H9 (cell line): ENCODE measurements around the gene HAUS7. TPM values are rescaled to one million over a fixed set of nuclear protein-coding genes. Genes with fewer than 3 reads are reported as not detected.

ENCODE experiments used
- DNase-seq: peaks from one replicate; pipeline ENCODE4 v3.0.0-alpha.2; 2017
- H2AFZ ChIP-seq: one replicate; pipeline ENCODE4 v1.6.1; 2013; ENCODE audit warnings: mild to moderate bottlenecking, low read length, control low read depth, moderate library complexity
- H2AK5ac ChIP-seq: 2 replicates; pipeline ENCODE4 v1.6.1; 2013; ENCODE audit warnings: low read length, control low read depth, mixed read lengths; ENCODE audit not compliant: insufficient read length
- H2BK120ac ChIP-seq: one replicate; pipeline ENCODE4 v1.6.1; 2013; ENCODE audit warnings: low read depth, mild to moderate bottlenecking, low read length, control low read depth, inconsistent platforms; ENCODE audit not compliant: poor library complexity, severe bottlenecking
- H2BK12ac ChIP-seq: 2 replicates; pipeline ENCODE4 v1.6.1; 2013; ENCODE audit warnings: low read length, control low read depth, mixed read lengths, low read depth; ENCODE audit not compliant: insufficient read length
- H2BK15ac ChIP-seq: 2 replicates; pipeline ENCODE4 v1.6.1; 2013; ENCODE audit warnings: low read depth, low read length, control low read depth
- H2BK20ac ChIP-seq: one replicate; pipeline ENCODE4 v1.6.1; 2013; ENCODE audit warnings: low read depth, mild to moderate bottlenecking, low read length, control low read depth, inconsistent platforms; ENCODE audit not compliant: poor library complexity, severe bottlenecking
- H2BK5ac ChIP-seq: 2 replicates; pipeline ENCODE4 v1.6.1; 2013; ENCODE audit warnings: low read length, control low read depth, mixed read lengths; ENCODE audit not compliant: insufficient read length
- H3K14ac ChIP-seq: 2 replicates; pipeline ENCODE4 v1.6.1; 2013; ENCODE audit warnings: low read length, control low read depth; ENCODE audit not compliant: insufficient read depth
- H3K18ac ChIP-seq: 2 replicates; pipeline ENCODE4 v1.6.1; 2013; ENCODE audit warnings: low read depth, mild to moderate bottlenecking, mixed read lengths, low read length, control low read depth; ENCODE audit not compliant: insufficient read length
- H3K23ac ChIP-seq: 2 replicates; pipeline ENCODE4 v1.6.1; 2013; ENCODE audit warnings: low read length, control low read depth, mixed read lengths, low read depth; ENCODE audit not compliant: insufficient read length
- H3K23me2 ChIP-seq: 2 replicates; pipeline ENCODE4 v1.6.1; 2013; ENCODE audit warnings: low read depth, mild to moderate bottlenecking, mixed read lengths, low read length, control low read depth; ENCODE audit not compliant: insufficient read length, poor library complexity, severe bottlenecking
- H3K27ac ChIP-seq: 2 replicates; pipeline ENCODE4 v1.5.1; 2013; ENCODE audit warnings: low read length, control low read depth, mixed read lengths, low read depth; ENCODE audit not compliant: insufficient read length
- H3K27me3 ChIP-seq: 2 replicates; pipeline ENCODE4 v1.6.1; 2013; ENCODE audit warnings: low read length, control low read depth, inconsistent platforms; ENCODE audit not compliant: insufficient read depth
- H3K4ac ChIP-seq: 2 replicates; pipeline ENCODE4 v1.6.1; 2013; ENCODE audit warnings: low read depth, mild to moderate bottlenecking, control low read depth, inconsistent platforms, low read length, moderate library complexity
- H3K4me1 ChIP-seq: 2 replicates; pipeline ENCODE4 v1.6.1; 2013; ENCODE audit warnings: low read length, control low read depth, inconsistent platforms; ENCODE audit not compliant: insufficient read depth
- H3K4me2 ChIP-seq: 2 replicates; pipeline ENCODE4 v1.6.1; 2013; ENCODE audit warnings: low read length, control low read depth, mixed read lengths; ENCODE audit not compliant: insufficient read length, insufficient read depth
- H3K56ac ChIP-seq: 2 replicates; pipeline ENCODE4 v1.6.1; 2013; ENCODE audit warnings: low read depth, mild to moderate bottlenecking, mixed read lengths, low read length, control low read depth; ENCODE audit not compliant: insufficient read length
- H3K79me1 ChIP-seq: 2 replicates; pipeline ENCODE4 v1.6.1; 2013; ENCODE audit warnings: low read depth, mild to moderate bottlenecking, moderate library complexity, low read length, control low read depth, inconsistent platforms; ENCODE audit not compliant: insufficient read depth, poor library complexity, severe bottlenecking
- H3K79me2 ChIP-seq: 2 replicates; pipeline ENCODE4 v1.6.1; 2013; ENCODE audit warnings: low read length, control low read depth, inconsistent platforms; ENCODE audit not compliant: insufficient read depth
- H3K9ac ChIP-seq: 2 replicates; pipeline ENCODE4 v1.6.1; 2013; ENCODE audit warnings: low read length, control low read depth, mixed read lengths; ENCODE audit not compliant: insufficient read length; ENCODE audit errors: extremely low read depth
- H3K9me3 ChIP-seq: one replicate; pipeline ENCODE4 v1.6.1; 2013; ENCODE audit warnings: low read depth, low read length, inconsistent platforms; ENCODE audit not compliant: control insufficient read depth
- H3T11ph ChIP-seq: one replicate; pipeline ENCODE4 v1.6.1; 2013; ENCODE audit warnings: mild to moderate bottlenecking, low read length, control low read depth, inconsistent platforms
- H4K20me1 ChIP-seq: one replicate; pipeline ENCODE4 v1.6.1; 2013; ENCODE audit not compliant: control insufficient read depth, insufficient read length, insufficient read depth
- H4K5ac ChIP-seq: 2 replicates; pipeline ENCODE4 v1.6.1; 2013; ENCODE audit warnings: low read depth, mild to moderate bottlenecking, mixed read lengths, low read length, control low read depth; ENCODE audit not compliant: insufficient read length
- H4K8ac ChIP-seq: replicated peaks from 2 replicates; pipeline ENCODE4 v1.6.1; 2013; ENCODE audit warnings: low read length, control low read depth, mixed read lengths, low read depth; ENCODE audit not compliant: insufficient read length
- H4K91ac ChIP-seq: 2 replicates; pipeline ENCODE4 v1.6.1; 2013; ENCODE audit warnings: low read depth, mild to moderate bottlenecking, moderate library complexity, mixed read lengths, low read length, control low read depth; ENCODE audit not compliant: insufficient read length
- H3K27ac Mint-ChIP-seq, 3 experiments: 2 replicates in 2 of 3; 3 replicates in 1 of 3; pipeline ENCODE4 v1.8.0; 2020 to 2021; ENCODE audit warnings: mixed read lengths in 3 of 3, mild to moderate bottlenecking in 1 of 3, moderate library complexity in 1 of 3
- H3K27me3 Mint-ChIP-seq: 2 replicates; pipeline ENCODE4 v1.8.0; 2021; ENCODE audit warnings: low read depth, mild to moderate bottlenecking, moderate library complexity, mixed read lengths
- H3K36me3 Mint-ChIP-seq, 3 experiments: 2 replicates in 2 of 3; 3 replicates in 1 of 3; pipeline ENCODE4 v1.8.0; 2020 to 2021; ENCODE audit warnings: low read depth in 3 of 3, mixed read lengths in 3 of 3; ENCODE audit not compliant: insufficient read depth in 1 of 3
- H3K4me1 Mint-ChIP-seq, 2 experiments: 2 replicates each; pipeline ENCODE4 v1.8.0; 2020; ENCODE audit warnings: mixed read lengths in 2 of 2
- H3K4me3 Mint-ChIP-seq, 2 experiments: 2 replicates in 1 of 2; 3 replicates in 1 of 2; pipeline ENCODE4 v1.8.0; 2020 to 2021; ENCODE audit warnings: mild to moderate bottlenecking in 2 of 2, mixed read lengths in 2 of 2, moderate library complexity in 1 of 2
- H3K9me3 Mint-ChIP-seq, 2 experiments: 2 replicates in 1 of 2; 3 replicates in 1 of 2; pipeline ENCODE4 v1.8.0; 2020; ENCODE audit warnings: mild to moderate bottlenecking in 2 of 2, mixed read lengths in 2 of 2, moderate library complexity in 1 of 2
- CTCF ChIP-seq: fragments of 200-600 bp; sonication (generic); conservative IDR thresholded peaks from 3 replicates; pipeline ENCODE4 v1.8.0; 2021; ENCODE audit warnings: antibody characterized with exemption, mild to moderate bottlenecking
- WGBS: extraction: QIAGEN DNeasy Blood & Tissue Kit; methylation state at CpG from one replicate; pipeline ENCODE4 v1.1.7; 2013; ENCODE audit warnings: missing lambda C conversion rate, low lambda C conversion rate, mixed read lengths; ENCODE audit not compliant: insufficient read length; ENCODE audit errors: extremely low coverage; 5-methylcytosine and 5-hydroxymethylcytosine counted together
- total RNA-seq: library from RNA; stranded (reverse); gene quantifications from 2 replicates; pipeline ENCODE4 v1.2.1, GENCODE V29; 2021

HAUS7 gene
- total RNA-seq, 1 experiment from 2014 or later = 45.3 TPM

DNA sequence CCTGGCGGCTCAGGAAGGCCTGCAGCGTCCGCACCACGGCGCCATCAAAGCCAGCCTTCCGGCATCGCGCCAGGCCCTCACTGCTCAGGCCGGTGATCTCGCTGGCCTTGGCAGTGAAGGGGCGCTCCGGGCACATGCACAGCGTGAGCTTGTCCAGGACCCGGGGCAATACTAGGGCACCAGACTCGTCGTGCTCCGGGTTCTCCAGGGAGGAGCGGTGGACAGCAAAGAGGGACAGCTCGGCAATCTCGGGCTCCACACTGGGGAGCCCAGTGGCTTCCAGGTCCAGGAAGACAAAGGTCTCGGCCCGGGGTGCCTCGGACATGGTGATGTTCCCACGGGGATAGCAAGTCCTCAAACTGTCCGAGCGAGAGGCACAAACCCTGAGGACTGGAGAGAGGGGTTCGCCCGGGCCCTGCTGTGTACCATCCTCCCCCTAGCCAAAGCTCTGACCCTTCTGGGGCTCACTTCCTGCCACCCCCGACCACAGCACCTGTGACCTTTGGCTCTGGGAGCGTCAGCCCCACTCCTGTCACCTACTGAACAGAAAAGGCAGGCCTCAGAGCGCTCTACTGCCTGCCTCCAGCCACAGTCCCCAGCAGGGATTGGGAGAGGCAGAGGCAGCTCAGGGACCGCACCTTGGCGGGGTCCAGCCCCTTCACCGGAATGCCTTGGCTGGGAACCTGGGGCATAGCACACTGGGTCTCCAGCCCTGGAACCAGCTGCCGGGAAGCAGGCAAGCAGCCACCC is 25.1 kb downstream of the HAUS7 start:
- no peaks in the 10 kb centered on the region for H3K79me1 ChIP-seq
- no peak overlapping the region for H2BK120ac ChIP-seq
- no peak for TF ChIP-seq CTCF
- no peak overlapping the region for H3K18ac ChIP-seq
- no peak overlapping the region for H4K8ac ChIP-seq
- H3K23ac ChIP-seq = no peak overlapping the region
- Mint-ChIP-seq H3K27me3 (peaks cover 4% of the 10 kb centered on the region; the same call in 1 of the 2 replicates), H3K9me3 (peaks cover 44 to 64% of the 10 kb centered on the region in 2 experiments), H3K4me1 (no peaks in the 10 kb centered on the region), H3K36me3 (peaks cover 5 to 7% (median 5%) of the 10 kb centered on the region in 3 experiments; a peak in 4 of 7 replicates), H3K27ac (no peak overlapping the region), H3K4me3 (no peak overlapping the region)
- H4K20me1 ChIP-seq = no peaks in the 10 kb centered on the region
- no peak overlapping the region for H2BK12ac ChIP-seq
- no peak overlapping the region for H4K91ac ChIP-seq
- H2AFZ ChIP-seq = no peak overlapping the region
- no peak overlapping the region for H2AK5ac ChIP-seq
- H3K4me1 ChIP-seq = no peaks in the 10 kb centered on the region
- no peak overlapping the region for H3K4ac ChIP-seq
- no peaks in the 10 kb centered on the region for H3K79me2 ChIP-seq
- no peak overlapping the region for H4K5ac ChIP-seq
- no peak overlapping the region for H3K14ac ChIP-seq
- no peaks in the 10 kb centered on the region for H3K23me2 ChIP-seq
- no peak overlapping the region for H3K9ac ChIP-seq
- H3T11ph ChIP-seq = no peak overlapping the region
- no peak overlapping the region for H2BK5ac ChIP-seq
- H3K4me2 ChIP-seq = no peak overlapping the region
- no peak overlapping the region for H2BK20ac ChIP-seq
- H3K27ac ChIP-seq = no peak overlapping the region
- no CpG with 5 or more reads among the region's 35 CpGs for WGBS
- no peak overlapping the region for H2BK15ac ChIP-seq
- DNase-seq = no peak
- peaks cover 10% of the 10 kb centered on the region for H3K9me3 ChIP-seq
- H3K27me3 ChIP-seq = no peaks in the 10 kb centered on the region
- H3K56ac ChIP-seq = no peak overlapping the region
